H1 (cell line): Measurements from ENCODE around the gene ZNF597. TPM values are rescaled to one million over a fixed set of nuclear protein-coding genes. Genes with fewer than 3 reads are reported as not detected.
A peak's percentile ranks its signal among the peaks of the same experiment; 100 is the strongest.

Experiments
- CTCF ChIA-PET: fragments of 300-600 bp; sonication (Branson Sonifier 250); formaldehyde crosslinking; loops from one replicate; lab custom pipeline; 2021; ENCODE audit not compliant: partially characterized antibody; lab: Charles Lee
- POLR2A ChIA-PET: fragments of 300-600 bp; sonication (Branson Sonifier 250); formaldehyde crosslinking; loops from one replicate; lab custom pipeline; 2021; ENCODE audit warnings: inconsistent platforms; ENCODE audit not compliant: partially characterized antibody; lab: Charles Lee
- DNase-seq, 2 experiments: peaks; one replicate each; pipeline versions ENCODE4 v3.0.0 to v3.0.0-alpha.2; 2010 to 2022; ENCODE audit warnings: low spot score in 2 of 2, low read depth in 1 of 2, mixed read lengths in 1 of 2
- FAIRE-seq: peaks from 2 replicates; lab custom pipeline; 2011; peaks lifted over from hg19 to GRCh38; lab: Jason Lieb, UNC
- H2AFZ ChIP-seq: 2 replicates; pipeline ENCODE4 v1.8.1; 2012; ENCODE audit warnings: low read length, inconsistent platforms
- H2AK5ac ChIP-seq: 2 replicates; pipeline ENCODE4 v1.6.1; 2013; ENCODE audit warnings: low read depth, low read length
- H2BK120ac ChIP-seq: replicated peaks from 2 replicates; pipeline ENCODE3; 2013; ENCODE audit warnings: low read depth, low read length, inconsistent platforms
- H2BK12ac ChIP-seq: 2 replicates; pipeline ENCODE4 v1.6.1; 2013; ENCODE audit warnings: low read depth, low read length
- H2BK15ac ChIP-seq: 2 replicates; pipeline ENCODE4 v1.6.1; 2013; ENCODE audit warnings: low read length
- H2BK20ac ChIP-seq: 2 replicates; pipeline ENCODE4 v1.6.1; 2013; ENCODE audit warnings: low read length
- H2BK5ac ChIP-seq: 2 replicates; pipeline ENCODE4 v1.6.1; 2013; ENCODE audit warnings: low read depth, low read length
- H3K14ac ChIP-seq: 2 replicates; pipeline ENCODE4 v1.6.1; 2013; ENCODE audit warnings: inconsistent platforms; ENCODE audit not compliant: insufficient read length
- H3K18ac ChIP-seq: 2 replicates; pipeline ENCODE4 v1.6.1; 2013; ENCODE audit warnings: low read length; ENCODE audit errors: extremely low read depth
- H3K23ac ChIP-seq: 2 replicates; pipeline ENCODE4 v1.6.1; 2013; ENCODE audit warnings: inconsistent platforms; ENCODE audit not compliant: insufficient read length
- H3K23me2 ChIP-seq: 2 replicates; pipeline ENCODE4 v1.6.1; 2013; ENCODE audit warnings: low read depth, low read length
- H3K27ac ChIP-seq: 2 replicates; pipeline ENCODE4 v1.6.1; 2011; ENCODE audit warnings: low read depth, low read length, inconsistent platforms
- H3K27me3 ChIP-seq, 4 experiments: replicated peaks in 1 of 4; 1 replicate in 1 of 4; 2 replicates in 3 of 4; pipeline versions ENCODE4 v1.6.1 to v1.8.1; 2011 to 2013; ENCODE audit warnings: low read length in 3 of 4, mild to moderate bottlenecking in 3 of 4, inconsistent platforms in 2 of 4, mixed read lengths in 2 of 4, moderate library complexity in 1 of 4; ENCODE audit not compliant: control insufficient read depth in 3 of 4, insufficient read depth in 3 of 4; ENCODE audit errors: extremely low read depth in 1 of 4
- H3K36me3 ChIP-seq, 4 experiments: 2 replicates each; pipeline versions ENCODE4 v1.6.1 to v1.8.1; 2011 to 2013; ENCODE audit warnings: mild to moderate bottlenecking in 4 of 4, low read length in 3 of 4, moderate library complexity in 2 of 4, control low read depth in 1 of 4, inconsistent platforms in 1 of 4; ENCODE audit not compliant: insufficient read depth in 4 of 4, control insufficient read depth in 2 of 4
- H3K4ac ChIP-seq: replicated peaks from 2 replicates; pipeline ENCODE3; 2013; ENCODE audit warnings: low read length, low read depth, mixed read lengths, inconsistent platforms; ENCODE audit not compliant: insufficient read length
- H3K4me1 ChIP-seq, 4 experiments: replicated peaks in 1 of 4; 1 replicate in 1 of 4; 2 replicates in 3 of 4; pipeline versions ENCODE4 v1.6.1 to v1.8.1; 2011 to 2013; ENCODE audit warnings: low read length in 3 of 4, inconsistent platforms in 2 of 4, mixed read lengths in 1 of 4; ENCODE audit not compliant: insufficient read depth in 4 of 4, control insufficient read depth in 3 of 4
- H3K4me2 ChIP-seq, 2 experiments: 2 replicates each; pipeline versions ENCODE4 v1.6.1 to v1.8.1; 2011 to 2013; ENCODE audit warnings: low read depth in 2 of 2, low read length in 2 of 2, control low read depth in 1 of 2, inconsistent platforms in 1 of 2, mild to moderate bottlenecking in 1 of 2; ENCODE audit not compliant: insufficient read depth in 1 of 2
- H3K4me3 ChIP-seq, 4 experiments: fragments of 200-600, 300-600 bp in 1 of 4; sonication (generic), shearing (Covaris generic), sonication (Bioruptor Twin) in 1 of 4; 2 replicates each; pipeline versions ENCODE4 v1.5.1 to v1.8.1; 2011 to 2016; ENCODE audit warnings: low read length in 4 of 4, low read depth in 3 of 4, control low read depth in 2 of 4, inconsistent platforms in 2 of 4, mild to moderate bottlenecking in 2 of 4, mixed read lengths in 1 of 4, moderate library complexity in 1 of 4; ENCODE audit not compliant: insufficient read depth in 2 of 4; ENCODE audit errors: extremely low read depth in 1 of 4
- H3K56ac ChIP-seq: replicated peaks from 2 replicates; pipeline ENCODE3; 2013; ENCODE audit warnings: low read depth, mild to moderate bottlenecking, mixed read lengths, low read length, inconsistent platforms; ENCODE audit not compliant: insufficient read length
- H3K79me1 ChIP-seq: 2 replicates; pipeline ENCODE4 v1.6.1; 2013; ENCODE audit warnings: low read depth, low read length, control low read depth
- H3K79me2 ChIP-seq, 2 experiments: 2 replicates each; pipeline versions ENCODE4 v1.6.1 to v1.8.1; 2012 to 2013; ENCODE audit warnings: low read length in 2 of 2, mild to moderate bottlenecking in 2 of 2, inconsistent platforms in 1 of 2; ENCODE audit not compliant: insufficient read depth in 2 of 2, control insufficient read depth in 1 of 2
- H3K9ac ChIP-seq, 4 experiments: replicated peaks in 1 of 4; 1 replicate in 1 of 4; 2 replicates in 3 of 4; pipeline versions ENCODE4 v1.6.1 to v1.8.1; 2011 to 2013; ENCODE audit warnings: low read depth in 3 of 4, low read length in 3 of 4, control low read depth in 2 of 4, mild to moderate bottlenecking in 2 of 4, moderate library complexity in 2 of 4, inconsistent platforms in 1 of 4; ENCODE audit errors: extremely low read depth in 1 of 4
- H3K9me3 ChIP-seq, 2 experiments: 2 replicates each; pipeline versions ENCODE4 v1.6.1 to v1.8.1; 2012 to 2013; ENCODE audit warnings: mild to moderate bottlenecking in 2 of 2, moderate library complexity in 2 of 2, control low read depth in 1 of 2, inconsistent platforms in 1 of 2, low read depth in 1 of 2, low read length in 1 of 2, mixed read lengths in 1 of 2; ENCODE audit not compliant: insufficient read depth in 2 of 2
- H4K20me1 ChIP-seq, 2 experiments: replicated peaks in 1 of 2; 2 replicates each; pipeline versions ENCODE3 to v1.8.1; 2011 to 2013; ENCODE audit warnings: inconsistent platforms in 2 of 2, low read length in 2 of 2, mild to moderate bottlenecking in 1 of 2; ENCODE audit not compliant: insufficient read depth in 2 of 2, control insufficient read depth in 1 of 2
- H4K5ac ChIP-seq: 2 replicates; pipeline ENCODE4 v1.6.1; 2013; ENCODE audit warnings: low read length, low read depth, mixed read lengths, inconsistent platforms; ENCODE audit not compliant: insufficient read length
- H4K8ac ChIP-seq: 2 replicates; pipeline ENCODE4 v1.8.0; 2013; ENCODE audit warnings: mild to moderate bottlenecking, moderate library complexity, low read length, inconsistent platforms; ENCODE audit not compliant: insufficient read depth; ENCODE audit errors: extremely low read depth
- H4K91ac ChIP-seq: replicated peaks from 2 replicates; pipeline ENCODE3; 2013; ENCODE audit warnings: low read length, mixed read lengths, inconsistent platforms; ENCODE audit not compliant: insufficient read length
- CBX5 ChIP-seq: fragments of 300-800, 300-1000 bp; sonication (generic); IDR thresholded peaks from 2 replicates; pipeline ENCODE4 v1.7.1; 2016; ENCODE audit warnings: antibody characterized with exemption, low read length, low read depth
- CHD1 ChIP-seq: IDR thresholded peaks from 2 replicates; pipeline ENCODE4 v1.6.1; 2012; ENCODE audit warnings: low read depth, low read length, improper control_type of control experiment
- KDM4A ChIP-seq: IDR thresholded peaks from one replicate; pipeline ENCODE4 v1.7.1; 2012; ENCODE audit warnings: low read depth, mild to moderate bottlenecking, moderate library complexity, low read length, inconsistent platforms; ENCODE audit not compliant: severe bottlenecking
- RBBP5 ChIP-seq: IDR thresholded peaks from 2 replicates; pipeline ENCODE4 v1.7.1; 2012; ENCODE audit warnings: low read depth, mild to moderate bottlenecking, inconsistent platforms, low read length, moderate library complexity, borderline replicate concordance
- RFX5 ChIP-seq: IDR thresholded peaks from 2 replicates; pipeline ENCODE4 v1.6.1; 2011; ENCODE audit warnings: low read depth, low read length, improper control_type of control experiment, borderline replicate concordance
- WGBS, 2 experiments: shearing (Covaris generic) in 1 of 2; methylation state at CpG; one replicate each; pipeline versions ENCODE4 v1.1.6 to v1.1.7; 2013 to 2015; ENCODE audit warnings: low lambda C conversion rate in 2 of 2, mixed read lengths in 2 of 2, inconsistent platforms in 1 of 2, low coverage in 1 of 2, missing lambda C conversion rate in 1 of 2; ENCODE audit not compliant: insufficient replicate concordance in 2 of 2, insufficient coverage in 1 of 2, insufficient read length in 1 of 2; ENCODE audit errors: extremely low coverage in 1 of 2, missing lambda C conversion rate in 1 of 2; 5-methylcytosine and 5-hydroxymethylcytosine counted together
- long read RNA-seq, 2 experiments: library from RNA in 1 of 2; library from capped mRNA in 1 of 2; stranded (forward); transcript quantifications; one replicate each; pipeline ENCODE4 v2.0.0, GENCODE V29; 2021; ENCODE audit warnings: inconsistent platforms in 1 of 2
- polyA minus RNA-seq, 3 experiments: library from RNA; depleted of rRNA, polyadenylated mRNA; stranded (reverse); fragments of >200 nt; gene quantifications; 1 replicate in 2 of 3; 2 replicates in 1 of 3; pipeline ENCODE4 v1.2.3, GENCODE V29; 2011
- polyA plus RNA-seq, 7 experiments: library from polyadenylated mRNA; depleted of rRNA in 3 of 7; stranded (reverse) in 5 of 7; unstranded in 2 of 7; fragments of >200 nt in 5 of 7; fragments of 200-250 nt in 2 of 7; gene quantifications; 1 replicate in 5 of 7; 2 replicates in 1 of 7; 4 replicates in 1 of 7; pipeline versions ENCODE4 v1.2.1 to v1.2.3, GENCODE V29; 2011 to 2013; ENCODE audit warnings: missing spikeins in 2 of 7, mixed read lengths in 2 of 7
- total RNA-seq: library from RNA; stranded (reverse); fragmentation: NEBNext Ultra II Directional; extraction: Animal tissue kit (Norgen Biotek cat#: 25700); gene quantifications from 2 replicates; pipeline ENCODE4 v1.2.1, GENCODE V29; 2021
- TF ChIP-seq, protein P1 (sequence below): IDR thresholded peaks from 2 replicates; pipeline ENCODE4 v1.6.1; 2012; ENCODE audit warnings: inconsistent platforms

The ZNF597 gene
- total RNA-seq = 2.3 and 2.6 TPM in 2 replicates
- 0.63 and 0.68 TPM in 2 replicates for polyA plus RNA-seq (2011; rRNA removed)
- polyA plus RNA-seq (2011; cell fraction: cytosol; rRNA removed) = 0.94 TPM
- 0.68 TPM for polyA plus RNA-seq (2011; cell fraction: nucleus; rRNA removed)
- 1.1 to 1.7 TPM (median 1.3 TPM) in 4 replicates for polyA plus RNA-seq (2012, experiment 1 of 2)
- polyA plus RNA-seq (2012, experiment 2 of 2) = 0.14 TPM
- 1.5 TPM for polyA plus RNA-seq (2013, experiment 1 of 2)
- polyA plus RNA-seq (2013, experiment 2 of 2) = 1.6 TPM
- polyA minus RNA-seq (2011; rRNA and poly(A)+ RNA removed) = 2.2 and 2.7 TPM in 2 replicates
- 1.0 TPM for polyA minus RNA-seq (2011; cell fraction: cytosol; rRNA and poly(A)+ RNA removed)
- 2.4 TPM for polyA minus RNA-seq (2011; cell fraction: nucleus; rRNA and poly(A)+ RNA removed)
- long read RNA-seq, experiment 1, full-length matches to known transcripts = 1 of 2 reads
- long read RNA-seq, experiment 1, partial matches to known transcripts = 0 of 2 reads
- long read RNA-seq, experiment 1, other reads (novel, unspliced or antisense) = 1 of 2 reads
- long read RNA-seq, experiment 2, full-length matches to known transcripts = 1 of 3 reads
- long read RNA-seq, experiment 2, partial matches to known transcripts = 0 of 3 reads
- long read RNA-seq, experiment 2, other reads (novel, unspliced or antisense) = 2 of 3 reads

- H3K9ac ChIP-seq = peak within 1 kb of the TSS in 3 of 4 experiments; percentile 55 to 86 (median 76); a peak in 6 of 7 replicates
- H3K27ac ChIP-seq = peak within 1 kb of the TSS; percentile 37; the same call in 1 of the 2 replicates
- peak within 1 kb of the TSS; percentile 28 for H3K56ac ChIP-seq
- H2BK12ac ChIP-seq = peak within 1 kb of the TSS; percentile 29; the same call in 1 of the 2 replicates
- H3K4ac ChIP-seq = peak within 1 kb of the TSS; percentile 38
- FAIRE-seq (peak; percentile 39), DNase-seq (peak; percentile 50 to 64)
- H3K14ac ChIP-seq = no peak within 1 kb of the TSS
- H4K91ac ChIP-seq = no peak within 1 kb of the TSS
- peaks cover 0 to 5% (median 1%) of the 10 kb centered on the region in 4 experiments; a peak in 3 of 8 replicates for H3K36me3 ChIP-seq
- WGBS, 2 experiments = 31% methylated on average over 57 of the region's 61 CpGs; no CpG with 5 or more reads in 1 of the 2 experiments
- H3K27me3 ChIP-seq = no peaks in the 10 kb centered on the region
- H2BK20ac ChIP-seq = no peak within 1 kb of the TSS
- ChIA-PET CTCF (interaction anchor here (0.6 to 1.6 kb wide), 6 partner anchors 10 to 276 kb away, joined by 3 to 5 read pairs (median 4); no protein-coding TSS in a partner anchor), POLR2A (interaction anchor here (0.7 to 3.0 kb wide), 14 partner anchors 9 to 438 kb away, joined by 3 to 16 read pairs (median 7); partner anchors contain the start of genes TIGD7, ZNF174, ZNF263 and ZNF75A)
- H3K79me2 ChIP-seq = peaks cover 0 to 26% of the 10 kb centered on the region in 2 experiments; a peak in 2 of 4 replicates
- H2AK5ac ChIP-seq = no peak within 1 kb of the TSS
- H3K23me2 ChIP-seq = peaks cover 3% of the 10 kb centered on the region; the same call in 1 of the 2 replicates
- no peak within 1 kb of the TSS for H3K23ac ChIP-seq
- H2BK120ac ChIP-seq = no peak within 1 kb of the TSS
- H3K4me2 ChIP-seq = peak within 1 kb of the TSS; percentile 60 to 73
- peaks cover 0 to 3% of the 10 kb centered on the region in 2 experiments for H4K20me1 ChIP-seq
- peak within 1 kb of the TSS; percentile 12 for H4K5ac ChIP-seq
- H3K18ac ChIP-seq = no peak within 1 kb of the TSS
- no peaks in the 10 kb centered on the region; a peak in 1 of 7 replicates for H3K4me1 ChIP-seq
- H4K8ac ChIP-seq = peak within 1 kb of the TSS; percentile 45; the same call in 1 of the 2 replicates
- H3K79me1 ChIP-seq = no peaks in the 10 kb centered on the region; the same call in 1 of the 2 replicates
- peak within 1 kb of the TSS; percentile 67 to 85 (median 78) for H3K4me3 ChIP-seq
- peaks cover 3% of the 10 kb centered on the region in 2 experiments; a peak in 3 of 4 replicates for H3K9me3 ChIP-seq
- no peak within 1 kb of the TSS for H2BK15ac ChIP-seq
- H2AFZ ChIP-seq = peak within 1 kb of the TSS; percentile 22; the same call in 1 of the 2 replicates
- H2BK5ac ChIP-seq = peak within 1 kb of the TSS; percentile 87
- TF ChIP-seq CBX5 (no peak), CHD1 (no peak), RFX5 (no peak), RBBP5 (no peak), KDM4A (peak; percentile 66)
- TF ChIP-seq, protein P1, sequence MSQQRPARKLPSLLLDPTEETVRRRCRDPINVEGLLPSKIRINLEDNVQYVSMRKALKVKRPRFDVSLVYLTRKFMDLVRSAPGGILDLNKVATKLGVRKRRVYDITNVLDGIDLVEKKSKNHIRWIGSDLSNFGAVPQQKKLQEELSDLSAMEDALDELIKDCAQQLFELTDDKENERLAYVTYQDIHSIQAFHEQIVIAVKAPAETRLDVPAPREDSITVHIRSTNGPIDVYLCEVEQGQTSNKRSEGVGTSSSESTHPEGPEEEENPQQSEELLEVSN = no peak
These were observed at the start of gene ZNF597, which contains the start of gene NAA60 for GRCh38 chr16:3443108-3444031. ZNF597 (minus strand) TSS chr16:3443504; CDS start chr16:3443153, 351 bp downstream. NAA60 (plus strand) TSS chr16:3443680; CDS start chr16:3476228, 32,548 bp downstream.
